ENCODE results near the gene ZNF827. TPM values are rescaled to one million over a fixed set of nuclear protein-coding genes. Genes with fewer than 3 reads are reported as not detected.

ZNF827 gene
- total RNA-seq, 1 donor from 2014 or later = 2.6 TPM

- DNase-seq (ENCODE audit: low read depth in 2 of 2) = peak; percentile 29 to 53
Measured at GRCh38 chr4:145935253-145936141, 3.1 kb downstream of the ZNF827 start.

- DNase-seq (ENCODE audit: low read depth in 2 of 2) = no peak
Measured at GRCh38 chr4:145934434-145935047, 4.1 kb downstream of the ZNF827 start.

GRCh38 chr4:145933134-145933533 is 5.5 kb downstream of the ZNF827 start:
- no peak for DNase-seq (ENCODE audit: low read depth in 2 of 2)

- DNase-seq (ENCODE audit: low read depth in 2 of 2) = no peak
Measured at GRCh38 chr4:145931403-145931802, 7.2 kb downstream of the ZNF827 start.

GRCh38 chr4:145930592-145930991 is 8.0 kb downstream of the ZNF827 start:
- no peak for DNase-seq (ENCODE audit: low read depth in 2 of 2)

GRCh38 chr4:145929415-145930178 is 9.0 kb downstream of the ZNF827 start:
- DNase-seq (ENCODE audit: low read depth in 2 of 2) = no peak

- DNase-seq (ENCODE audit: low read depth in 2 of 2) = no peak
Measured at GRCh38 chr4:145928748-145929147, 9.9 kb downstream of the ZNF827 start.

GRCh38 chr4:145927030-145927429 is 11.6 kb downstream of the ZNF827 start:
- no peak for DNase-seq (ENCODE audit: low read depth in 2 of 2)

- no peak for DNase-seq (ENCODE audit: low read depth in 2 of 2)
Measured at GRCh38 chr4:145921231-145921630, 17.4 kb downstream of the ZNF827 start.

- DNase-seq (ENCODE audit: low read depth in 2 of 2) = peak; percentile 83 to 97
Measured at GRCh38 chr4:145920205-145920604, 18.4 kb downstream of the ZNF827 start.

GRCh38 chr4:145912376-145912775 is 26.2 kb downstream of the ZNF827 start:
- no peak for DNase-seq (ENCODE audit: low read depth in 2 of 2)

GRCh38 chr4:145909773-145910172 is 28.9 kb downstream of the ZNF827 start:
- DNase-seq (ENCODE audit: low read depth in 2 of 2) = peak in 1 of 2 donors; percentile 10

GRCh38 chr4:145909281-145909715 is 29.3 kb downstream of the ZNF827 start:
- peak in 1 of 2 donors; percentile 50 for DNase-seq (ENCODE audit: low read depth in 2 of 2)

GRCh38 chr4:145907812-145908211 is 30.8 kb downstream of the ZNF827 start:
- no peak for DNase-seq (ENCODE audit: low read depth in 2 of 2)

- DNase-seq (ENCODE audit: low read depth in 2 of 2) = no peak
Measured at GRCh38 chr4:145907390-145907789, 31.2 kb downstream of the ZNF827 start.

- no peak for DNase-seq (ENCODE audit: low read depth in 2 of 2)
Measured at GRCh38 chr4:145904413-145905177, 34.0 kb downstream of the ZNF827 start.

- DNase-seq (ENCODE audit: low read depth in 2 of 2) = no peak
Measured at GRCh38 chr4:145902522-145902921, 36.1 kb downstream of the ZNF827 start.

- DNase-seq (ENCODE audit: low read depth in 2 of 2) = no peak
Measured at GRCh38 chr4:145899886-145900460, 38.6 kb downstream of the ZNF827 start.

- DNase-seq (ENCODE audit: low read depth in 2 of 2) = no peak
Measured at GRCh38 chr4:145898926-145899531, 39.6 kb downstream of the ZNF827 start.

GRCh38 chr4:145898466-145898865 is 40.2 kb downstream of the ZNF827 start:
- no peak for DNase-seq (ENCODE audit: low read depth in 2 of 2)

Measured in lung microvascular endothelial cell (primary cell).